Activated naive CD8-positive, alpha-beta T cell treated with anti-CD3 and anti-CD28 coated beads, Interleukin-2, amount 50 U/mL, for 24 hours (primary cell): ENCODE results near the gene CRABP1.
A peak's percentile ranks its signal among the peaks of the same experiment; 100 is the strongest.

Experiments used
- ATAC-seq: fragments of 150-1000 bp; cut with Tn5 transposase; one replicate; pipeline ENCODE4 v1.10.0; 2021
- DNase-seq: peaks from one replicate; pipeline ENCODE4 v3.0.0; 2021
- H3K27ac Mint-ChIP-seq: one replicate; pipeline ENCODE4 v1.8.0; 2021; ENCODE audit warnings: mild to moderate bottlenecking, mixed read lengths
- H3K27me3 Mint-ChIP-seq: one replicate; pipeline ENCODE4 v1.8.0; 2021; ENCODE audit warnings: mixed read lengths
- H3K36me3 Mint-ChIP-seq: one replicate; pipeline ENCODE4 v1.8.0; 2021; ENCODE audit warnings: low read depth, mixed read lengths
- H3K4me1 Mint-ChIP-seq: one replicate; pipeline ENCODE4 v1.8.0; 2021; ENCODE audit warnings: mixed read lengths
- H3K4me3 Mint-ChIP-seq: one replicate; pipeline ENCODE4 v1.8.0; 2021; ENCODE audit warnings: mild to moderate bottlenecking, moderate library complexity, mixed read lengths
- H3K9me3 Mint-ChIP-seq: one replicate; pipeline ENCODE4 v1.8.0; 2021; ENCODE audit warnings: mixed read lengths

Gene CRABP1

DNA sequence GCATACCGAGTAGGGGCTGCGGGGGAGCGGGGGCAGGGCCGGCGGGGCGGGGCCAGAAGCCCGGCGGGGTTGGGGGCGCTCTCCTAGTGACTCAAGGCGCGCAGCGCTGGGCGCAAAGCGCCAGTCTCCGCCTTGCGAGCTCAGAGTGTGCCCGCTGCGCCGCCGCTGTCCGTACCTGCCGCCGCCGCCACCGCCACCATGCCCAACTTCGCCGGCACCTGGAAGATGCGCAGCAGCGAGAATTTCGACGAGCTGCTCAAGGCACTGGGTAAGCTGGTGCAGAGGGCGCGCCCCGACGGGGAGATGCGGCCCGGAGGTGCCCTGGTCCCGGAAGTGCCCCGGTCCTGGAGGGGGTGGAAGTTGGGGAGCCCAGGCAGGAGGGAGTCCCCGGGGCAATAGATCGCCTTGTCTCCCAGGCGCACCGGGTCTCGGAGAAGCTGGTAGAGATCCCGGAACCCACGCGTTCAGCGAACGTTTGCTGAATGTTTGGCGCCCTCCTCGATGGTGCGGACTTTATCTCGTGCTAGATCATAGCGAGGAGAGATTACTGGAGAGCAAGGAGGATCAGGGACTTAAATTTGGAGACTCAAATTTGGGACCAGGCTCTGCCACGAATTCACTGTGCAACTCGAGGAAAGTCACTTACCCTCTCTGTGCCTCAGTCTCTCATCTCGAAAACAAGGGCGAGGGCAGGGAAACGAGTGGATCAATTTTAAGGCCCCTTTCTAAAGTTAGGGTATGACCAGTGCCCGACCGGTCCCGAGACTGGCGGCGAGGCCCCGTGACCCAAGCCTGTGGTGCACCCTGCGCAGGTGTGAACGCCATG is at the start of gene CRABP1:
CRABP1 (plus strand) TSS at position 123 of the 826 bp plus-strand sequence; CDS start at position 199, 76 bp downstream.
- no peaks in the 10 kb centered on the region for H3K36me3 Mint-ChIP-seq
- DNase-seq (no peak), ATAC-seq (no peak)
- no peak within 1 kb of the TSS for H3K27ac Mint-ChIP-seq
- no peaks in the 10 kb centered on the region for H3K9me3 Mint-ChIP-seq
- H3K27me3 Mint-ChIP-seq: peaks cover 49% of the 10 kb centered on the region
- peaks cover 4% of the 10 kb centered on the region for H3K4me1 Mint-ChIP-seq
- no peak within 1 kb of the TSS for H3K4me3 Mint-ChIP-seq

DNA sequence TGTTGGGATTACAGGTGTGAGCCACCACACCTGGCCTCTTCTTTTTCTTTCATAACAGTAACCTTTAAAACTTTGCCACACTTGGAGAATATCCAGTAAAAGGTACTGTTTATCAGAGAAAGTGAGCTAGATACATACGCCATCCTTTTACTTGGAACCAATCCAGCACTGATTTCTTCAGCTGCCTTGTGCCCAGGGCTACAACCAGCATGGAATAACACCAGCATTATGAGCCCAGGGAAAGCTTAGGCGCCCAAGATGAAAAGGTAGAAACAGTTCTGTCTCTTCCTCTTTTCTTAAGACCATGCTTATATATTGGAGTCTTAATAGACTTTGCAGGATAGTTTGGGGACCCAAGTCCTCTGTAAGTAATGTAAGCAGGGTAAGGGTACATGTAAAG is 49.1 kb upstream of the CRABP1 start:
- no peaks in the 10 kb centered on the region for H3K9me3 Mint-ChIP-seq
- H3K27me3 Mint-ChIP-seq: no peaks in the 10 kb centered on the region
- no peak for ATAC-seq
- no peak overlapping the region for H3K27ac Mint-ChIP-seq
- no peaks in the 10 kb centered on the region for H3K4me1 Mint-ChIP-seq
- DNase-seq: no peak
- peaks cover 39% of the 10 kb centered on the region for H3K36me3 Mint-ChIP-seq
- H3K4me3 Mint-ChIP-seq: no peak overlapping the region

DNA sequence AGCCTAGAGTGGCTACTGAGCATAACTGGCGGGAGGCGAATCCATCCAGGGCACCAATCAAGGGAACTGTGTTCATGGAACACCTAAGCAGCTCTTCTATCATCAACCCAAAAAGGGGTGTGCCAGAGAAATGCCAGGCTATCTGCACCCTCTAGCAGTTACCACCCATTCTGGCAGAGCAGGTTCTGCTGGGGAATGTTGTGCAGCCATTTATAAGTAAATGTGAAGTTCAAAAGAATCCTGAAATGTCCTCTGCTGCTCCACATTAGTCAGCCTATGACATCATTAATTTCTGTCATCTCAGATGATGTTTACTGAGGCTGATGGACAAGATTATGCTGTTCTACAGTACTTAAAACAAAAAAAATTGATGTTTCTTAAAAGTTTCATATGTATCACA is 48.5 kb upstream of the CRABP1 start:
- Mint-ChIP-seq H3K27ac (no peak overlapping the region), H3K4me1 (no peaks in the 10 kb centered on the region), H3K36me3 (peaks cover 33% of the 10 kb centered on the region), H3K4me3 (no peak overlapping the region), H3K27me3 (no peaks in the 10 kb centered on the region), H3K9me3 (no peaks in the 10 kb centered on the region)
- no peak for ATAC-seq
- DNase-seq: no peak

DNA sequence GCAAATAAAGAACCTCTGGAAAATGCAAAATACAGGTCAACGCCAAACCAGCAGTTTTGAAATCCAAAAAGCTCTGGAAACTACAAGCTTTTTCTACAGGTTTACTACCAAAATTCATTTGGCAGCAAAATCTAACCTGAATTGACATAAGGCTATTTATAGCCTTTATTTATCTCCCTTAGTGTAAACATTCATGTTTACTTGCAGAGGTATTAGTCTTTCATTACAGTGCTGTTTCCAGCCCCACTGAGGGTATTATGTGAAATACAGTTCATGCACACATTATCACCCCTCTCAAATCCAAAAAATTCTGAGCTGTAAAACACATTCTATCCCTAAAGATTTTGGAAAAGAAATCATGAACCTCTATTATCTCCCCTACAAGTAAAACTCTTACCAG is 47.9 kb upstream of the CRABP1 start:
- H3K36me3 Mint-ChIP-seq: peaks cover 31% of the 10 kb centered on the region
- no peak for DNase-seq
- no peaks in the 10 kb centered on the region for H3K9me3 Mint-ChIP-seq
- H3K4me1 Mint-ChIP-seq: no peaks in the 10 kb centered on the region
- no peak overlapping the region for H3K4me3 Mint-ChIP-seq
- ATAC-seq: no peak
- H3K27me3 Mint-ChIP-seq: no peaks in the 10 kb centered on the region
- H3K27ac Mint-ChIP-seq: no peak overlapping the region

DNA sequence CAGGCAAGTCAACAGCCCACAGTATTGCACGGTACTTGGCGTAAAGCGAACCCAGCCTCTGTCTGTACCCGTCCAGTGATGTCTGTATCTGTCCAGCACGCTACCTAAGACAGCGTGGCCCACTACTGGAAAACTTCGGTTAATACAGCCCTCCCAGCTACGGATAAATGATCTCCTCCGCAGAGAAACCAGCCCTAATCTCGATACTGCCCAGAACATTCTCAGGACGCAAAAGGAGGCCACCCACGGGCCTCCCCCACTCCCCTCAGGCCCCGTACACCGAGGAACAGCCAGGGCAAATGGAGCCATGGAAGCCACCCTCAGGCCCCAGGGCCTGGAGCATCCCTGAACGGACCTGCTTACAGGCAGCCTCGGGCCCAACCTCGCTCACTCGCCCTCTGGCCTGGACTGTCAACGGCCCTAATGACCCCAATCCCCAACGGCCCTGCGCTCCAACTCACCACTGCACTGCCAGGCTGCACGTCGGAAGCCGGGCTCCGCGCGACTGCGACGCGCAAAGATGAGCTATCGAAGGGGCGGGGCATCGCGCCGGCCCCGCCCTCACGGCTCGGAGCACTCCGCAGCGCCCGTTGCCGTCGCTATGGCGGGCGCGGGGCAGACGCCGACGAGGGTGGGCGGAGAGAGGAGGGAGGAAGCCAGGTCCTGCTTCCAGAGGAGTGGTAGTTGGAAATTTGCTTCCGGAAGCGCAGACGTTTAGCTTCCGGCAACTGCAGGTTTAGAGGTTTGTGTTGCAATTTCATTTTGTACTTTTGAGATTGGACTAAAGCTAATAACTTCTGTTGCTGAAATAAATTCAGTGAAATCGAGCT is 40.8 kb upstream of the CRABP1 start, which contains the start of gene SKIC8:
SKIC8 (minus strand) TSS at position 509 of the 830 bp plus-strand sequence. CDS start 3,923 bp downstream, outside the sequence.
- peak; percentile 93 for DNase-seq

DNA sequence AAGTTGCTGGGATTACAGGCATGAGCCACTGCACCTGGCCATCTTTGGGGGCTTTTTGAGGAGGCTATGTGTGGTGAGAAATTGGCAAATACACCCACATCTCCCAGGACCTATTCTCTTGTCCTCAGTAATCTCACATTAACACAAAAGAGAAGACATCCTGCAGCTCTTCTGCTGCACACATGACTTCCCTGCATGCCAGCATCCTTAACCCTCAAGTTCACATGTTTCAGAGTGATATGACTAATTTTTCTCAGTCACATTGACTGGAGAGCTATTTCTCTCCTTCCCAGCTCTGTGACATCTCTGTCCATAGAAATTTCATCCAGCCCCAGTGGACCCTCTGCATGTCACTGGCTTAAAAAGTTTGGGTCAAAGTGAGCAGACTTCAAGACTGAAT is 38.8 kb upstream of the CRABP1 start:
- Mint-ChIP-seq H3K4me3 (peak overlapping the region; percentile 38), H3K36me3 (peaks cover 5% of the 10 kb centered on the region), H3K9me3 (no peaks in the 10 kb centered on the region), H3K27ac (peak overlapping the region; percentile 22), H3K27me3 (no peaks in the 10 kb centered on the region), H3K4me1 (peaks cover 39% of the 10 kb centered on the region)
- DNase-seq: no peak
- no peak for ATAC-seq

More for the DNA sequence above, 40.8 kb upstream of the CRABP1 start, which contains the start of gene SKIC8:
- H3K36me3 Mint-ChIP-seq: peaks cover 9% of the 10 kb centered on the region
- H3K27ac Mint-ChIP-seq: peak within 1 kb of the TSS; percentile 91
- H3K9me3 Mint-ChIP-seq: no peaks in the 10 kb centered on the region
- peak within 1 kb of the TSS; percentile 94 for H3K4me3 Mint-ChIP-seq
- peaks cover 39% of the 10 kb centered on the region for H3K4me1 Mint-ChIP-seq
- no peaks in the 10 kb centered on the region for H3K27me3 Mint-ChIP-seq
- ATAC-seq: peak; percentile 98

DNA sequence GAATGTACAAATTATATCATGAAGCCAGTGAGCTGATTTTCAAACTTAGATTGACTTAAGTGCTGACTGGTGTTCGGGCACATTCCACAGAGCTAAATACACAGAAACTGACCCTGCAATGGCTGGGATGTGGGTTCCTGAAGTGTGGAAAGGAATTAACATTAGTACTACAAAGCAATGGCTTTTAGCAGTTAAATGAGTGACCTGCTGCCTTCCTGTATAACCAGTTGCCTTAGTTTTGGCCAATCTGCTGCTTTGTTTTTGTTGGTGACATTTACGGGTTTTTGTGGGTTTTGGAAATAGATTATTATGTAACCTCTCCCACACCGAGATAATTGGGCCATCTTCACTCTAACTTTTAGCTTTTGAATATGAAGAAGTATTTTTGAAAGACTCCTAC is 38.3 kb upstream of the CRABP1 start:
- peaks cover 39% of the 10 kb centered on the region for H3K4me1 Mint-ChIP-seq
- peaks cover 2% of the 10 kb centered on the region for H3K27me3 Mint-ChIP-seq
- H3K4me3 Mint-ChIP-seq: no peak overlapping the region
- DNase-seq (no peak), ATAC-seq (no peak)
- H3K27ac Mint-ChIP-seq: peak overlapping the region; percentile 22
- H3K9me3 Mint-ChIP-seq: no peaks in the 10 kb centered on the region
- peaks cover 5% of the 10 kb centered on the region for H3K36me3 Mint-ChIP-seq

DNA sequence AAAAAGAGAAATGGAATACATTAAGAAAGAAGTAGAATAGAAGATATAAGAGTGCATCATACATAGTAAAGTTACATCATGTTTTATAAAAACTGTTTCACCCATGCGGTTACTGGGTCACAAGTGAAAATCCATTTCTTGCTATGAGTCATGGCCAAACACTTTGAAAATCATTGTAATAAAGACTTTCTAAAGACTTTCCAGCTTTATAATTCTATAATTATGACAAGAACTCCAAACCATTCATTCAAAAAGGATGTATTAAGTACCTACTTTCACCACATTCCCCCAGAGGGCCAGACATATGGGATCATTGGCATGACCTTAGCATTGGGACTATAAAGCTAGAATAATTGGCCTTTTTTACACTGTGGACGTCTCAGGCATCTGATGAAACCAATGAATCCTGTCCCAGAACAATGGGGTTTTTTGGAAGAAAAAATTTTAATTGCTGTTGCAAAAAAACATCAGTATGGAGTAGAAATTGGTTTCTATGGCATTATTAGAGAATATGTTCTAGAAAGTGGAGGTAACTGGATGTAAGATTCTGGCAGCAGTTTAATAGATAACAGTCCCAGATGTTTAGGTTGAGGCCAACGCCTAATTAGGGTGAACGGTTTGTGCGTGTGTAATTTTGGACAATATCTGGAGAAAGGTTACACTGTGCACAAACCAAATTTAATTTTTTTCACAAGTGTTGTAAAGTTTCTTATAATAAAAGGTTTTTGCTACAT is 37.4 kb upstream of the CRABP1 start:
- Mint-ChIP-seq H3K36me3 (peaks cover 4% of the 10 kb centered on the region), H3K27ac (no peak overlapping the region), H3K9me3 (no peaks in the 10 kb centered on the region), H3K27me3 (peaks cover 2% of the 10 kb centered on the region), H3K4me3 (no peak overlapping the region), H3K4me1 (peaks cover 36% of the 10 kb centered on the region)
- no peak for DNase-seq
- no peak for ATAC-seq

DNA sequence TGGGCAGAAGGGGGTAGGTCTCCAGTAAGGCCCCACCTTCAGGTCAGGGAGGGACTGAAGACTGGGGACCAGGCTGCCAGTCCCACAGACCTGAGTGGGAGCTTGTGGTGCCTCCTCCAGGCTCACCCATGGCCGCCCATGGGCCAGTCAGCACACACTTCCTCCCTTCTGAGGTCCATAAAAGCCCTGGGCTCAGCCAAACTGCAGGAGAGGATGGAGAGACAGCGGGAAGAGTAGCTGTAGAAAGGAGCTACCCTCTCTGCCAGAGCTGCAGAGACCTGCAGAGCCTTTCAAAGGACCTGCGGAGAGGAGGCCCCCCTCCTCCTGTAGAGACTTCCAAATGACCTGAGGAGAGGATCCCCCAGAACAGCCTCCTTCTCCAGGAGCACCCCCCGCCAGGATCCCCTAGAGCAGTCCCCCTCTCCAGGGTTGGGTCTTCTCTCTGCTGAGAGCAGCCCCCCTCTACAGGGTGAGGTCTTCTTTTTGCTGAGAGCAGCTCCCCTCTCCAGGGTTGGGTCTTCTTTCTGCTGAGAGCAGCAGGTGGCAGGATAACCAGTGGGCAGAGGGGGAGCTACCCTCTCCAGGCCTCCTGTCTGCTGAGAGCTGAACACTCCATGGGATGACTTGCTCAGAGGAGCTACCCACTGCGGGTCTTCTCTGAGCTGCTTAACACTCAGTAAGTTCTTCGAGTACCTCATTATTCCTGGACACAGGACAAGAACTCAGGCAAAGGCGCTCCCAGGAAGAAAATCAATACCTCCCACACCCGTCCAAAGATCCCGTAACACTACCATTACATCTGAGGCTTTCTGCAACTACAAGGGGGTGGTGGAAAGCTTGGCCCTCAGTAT is 35.7 kb upstream of the CRABP1 start:
- ATAC-seq (no peak), DNase-seq (no peak)
- Mint-ChIP-seq H3K27ac (no peak overlapping the region), H3K4me1 (peaks cover 21% of the 10 kb centered on the region), H3K4me3 (no peak overlapping the region), H3K36me3 (no peaks in the 10 kb centered on the region), H3K9me3 (no peaks in the 10 kb centered on the region), H3K27me3 (peaks cover 6% of the 10 kb centered on the region)

DNA sequence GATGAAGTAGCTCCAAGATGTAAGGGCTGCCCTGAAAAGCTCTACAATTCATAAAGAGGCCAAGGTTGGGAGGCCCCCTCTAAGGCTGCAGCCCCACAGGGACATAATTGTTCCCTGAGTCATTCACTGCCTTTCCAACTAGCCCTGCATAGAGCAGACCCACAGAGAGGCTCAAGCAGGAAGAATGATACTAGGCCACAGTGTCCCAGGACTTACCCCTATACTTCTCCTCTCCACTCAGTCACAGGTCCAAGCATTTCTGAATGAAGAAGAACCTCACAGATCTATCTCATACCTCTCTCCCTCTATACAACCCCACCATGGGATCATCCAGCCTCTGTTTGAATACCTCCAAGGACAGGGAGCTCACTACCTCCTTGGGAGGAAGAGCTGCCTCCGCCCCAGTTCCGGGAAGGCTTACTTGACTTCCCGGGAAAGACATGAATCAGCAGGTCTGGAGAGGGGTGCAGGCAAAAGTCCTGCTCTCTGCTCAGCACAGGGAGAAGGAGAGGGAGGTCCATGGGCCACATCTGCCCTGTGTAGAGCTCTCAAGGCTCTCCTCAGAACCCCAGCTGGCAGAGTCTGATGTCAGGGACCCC is 33.9 kb upstream of the CRABP1 start:
- H3K27ac Mint-ChIP-seq: no peak overlapping the region
- DNase-seq (no peak), ATAC-seq (no peak)
- no peaks in the 10 kb centered on the region for H3K9me3 Mint-ChIP-seq
- H3K27me3 Mint-ChIP-seq: peaks cover 6% of the 10 kb centered on the region
- no peak overlapping the region for H3K4me3 Mint-ChIP-seq
- no peaks in the 10 kb centered on the region for H3K36me3 Mint-ChIP-seq
- peaks cover 14% of the 10 kb centered on the region for H3K4me1 Mint-ChIP-seq

DNA sequence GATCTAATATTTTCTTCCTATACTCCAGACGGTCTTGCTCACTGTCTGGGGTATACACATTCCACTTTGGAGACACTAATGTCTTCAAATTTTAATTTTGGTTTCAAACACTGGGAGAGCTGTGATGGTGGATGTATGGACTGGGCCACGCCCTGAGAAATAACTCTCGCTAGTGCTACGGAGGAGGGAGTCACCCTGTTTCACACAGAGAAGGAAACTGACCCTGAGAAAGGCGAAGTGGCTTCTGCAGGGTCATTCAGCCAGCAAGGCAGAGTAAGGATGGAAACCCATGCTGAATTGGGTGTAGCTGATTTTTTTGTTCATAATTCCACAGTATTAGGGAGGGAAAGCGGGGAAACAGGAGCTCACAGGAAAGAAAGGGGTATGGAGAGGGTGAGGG is 32.2 kb upstream of the CRABP1 start:
- DNase-seq: no peak
- ATAC-seq: no peak
- Mint-ChIP-seq H3K4me1 (no peaks in the 10 kb centered on the region), H3K36me3 (no peaks in the 10 kb centered on the region), H3K9me3 (no peaks in the 10 kb centered on the region), H3K4me3 (no peak overlapping the region), H3K27ac (no peak overlapping the region), H3K27me3 (peaks cover 6% of the 10 kb centered on the region)

DNA sequence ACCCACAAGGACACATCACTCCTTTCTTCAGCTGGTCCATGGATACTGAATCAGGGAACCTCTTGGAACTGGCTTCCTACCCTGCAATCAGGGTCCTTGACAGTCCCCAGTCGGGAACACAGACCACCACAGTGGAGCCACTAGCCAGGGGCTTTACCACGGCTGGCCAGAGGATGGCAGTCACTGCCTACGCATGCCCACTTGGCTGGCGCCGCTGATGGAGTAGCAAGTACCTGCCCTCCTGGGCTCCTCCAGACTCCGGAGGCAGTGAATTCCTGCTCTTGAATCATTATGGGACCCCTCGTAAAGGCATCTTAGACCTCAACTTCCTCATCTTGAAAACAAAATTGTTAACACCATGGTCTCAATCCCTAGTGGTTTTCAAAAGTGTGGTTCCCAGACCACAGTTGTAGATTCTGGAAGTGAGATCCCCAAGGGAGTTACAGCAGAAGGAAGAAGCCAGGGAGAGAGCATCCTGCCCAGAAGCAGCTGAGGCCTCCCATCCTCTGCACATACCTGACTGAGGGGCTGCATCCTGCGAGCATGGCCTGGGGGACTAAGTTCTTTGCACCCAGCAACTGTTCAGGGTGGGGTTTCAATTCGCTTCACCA is 31.6 kb upstream of the CRABP1 start:
- Mint-ChIP-seq H3K27me3 (peaks cover 6% of the 10 kb centered on the region), H3K27ac (no peak overlapping the region), H3K4me3 (no peak overlapping the region), H3K4me1 (no peaks in the 10 kb centered on the region), H3K36me3 (no peaks in the 10 kb centered on the region), H3K9me3 (no peaks in the 10 kb centered on the region)
- peak; percentile 82 for ATAC-seq
- DNase-seq: peak; percentile 72

DNA sequence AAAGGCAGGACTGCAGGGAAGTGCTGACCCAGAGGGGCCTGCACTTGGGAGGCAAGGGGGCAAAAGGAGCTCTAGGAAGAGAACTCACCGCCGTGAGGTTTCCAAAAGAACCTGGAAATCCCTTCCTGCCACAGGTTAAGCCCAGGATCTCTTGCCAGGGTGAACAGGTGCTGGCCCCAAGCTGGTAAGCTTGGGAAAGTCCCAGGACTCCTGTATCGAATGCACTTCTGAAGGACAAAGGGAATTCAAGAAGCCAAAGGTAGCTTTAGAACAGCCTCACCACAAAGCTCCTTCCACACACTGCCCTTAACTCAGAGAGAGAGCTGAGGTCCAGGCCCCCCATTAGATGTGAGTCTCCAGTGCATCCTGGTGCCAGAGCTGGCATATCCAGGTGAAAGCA is 28.9 kb upstream of the CRABP1 start:
- no peak overlapping the region for H3K4me3 Mint-ChIP-seq
- no peak overlapping the region for H3K27ac Mint-ChIP-seq
- no peaks in the 10 kb centered on the region for H3K4me1 Mint-ChIP-seq
- DNase-seq (no peak), ATAC-seq (no peak)
- H3K9me3 Mint-ChIP-seq: no peaks in the 10 kb centered on the region
- H3K36me3 Mint-ChIP-seq: no peaks in the 10 kb centered on the region
- peaks cover 6% of the 10 kb centered on the region for H3K27me3 Mint-ChIP-seq
